Heart left ventricle (tissue), 16 donors: ENCODE measurements around the gene CLMP. TPM values are rescaled to one million over a fixed set of nuclear protein-coding genes. Genes with fewer than 3 reads are reported as not detected.

Experiments
- ATAC-seq, 4 donors: fragments of 200-7000 bp; cut with Tn5 transposase; one replicate each; pipeline ENCODE4 v1.9.1; 2020 to 2022; ENCODE audit warnings: moderate library complexity in 4 of 4, mild to moderate bottlenecking in 3 of 4, moderate number of reproducible peaks in 1 of 4
- DNase-seq, 5 donors: peaks; one replicate each; pipeline ENCODE4 v3.0.0-alpha.2; 2020
- H3K27ac ChIP-seq, 12 donors: fragments of 200-600 bp; sonication (generic) in 4 of 12; one replicate each; pipeline versions ENCODE4 v1.5.0 to v1.8.0; 2016 to 2022; ENCODE audit warnings: mild to moderate bottlenecking in 2 of 12
- H3K27me3 ChIP-seq, 9 donors: fragments of 200-600 bp; sonication (generic) in 2 of 9; one replicate each; pipeline versions ENCODE4 v1.5.1 to v1.8.0; 2016 to 2022; ENCODE audit warnings: mild to moderate bottlenecking in 3 of 9
- H3K36me3 ChIP-seq, 9 donors: fragments of 200-600 bp; sonication (generic) in 2 of 9; one replicate each; pipeline versions ENCODE4 v1.5.0 to v1.8.0; 2018 to 2022; ENCODE audit warnings: mild to moderate bottlenecking in 2 of 9
- H3K4me1 ChIP-seq, 12 donors: fragments of 200-600 bp; sonication (generic) in 4 of 12; one replicate each; pipeline versions ENCODE4 v1.5.0 to v1.8.0; 2016 to 2022; ENCODE audit warnings: mild to moderate bottlenecking in 3 of 12
- H3K4me3 ChIP-seq, 12 donors: fragments of 200-600 bp; sonication (generic) in 4 of 12; one replicate each; pipeline versions ENCODE4 v1.5.0 to v1.8.0; 2017 to 2022; ENCODE audit warnings: mild to moderate bottlenecking in 9 of 12, moderate library complexity in 4 of 12
- H3K9me3 ChIP-seq, 12 donors: fragments of 200-600 bp; sonication (generic) in 4 of 12; one replicate each; pipeline versions ENCODE4 v1.5.0 to v1.8.0; 2016 to 2022; ENCODE audit warnings: mild to moderate bottlenecking in 1 of 12
- CTCF ChIP-seq, 12 donors: fragments of 200-600 bp; sonication (generic) in 4 of 12; IDR thresholded peaks; one replicate each; pipeline versions ENCODE4 v1.5.0 to v1.8.0; 2018 to 2022; ENCODE audit warnings: antibody characterized with exemption in 12 of 12, mild to moderate bottlenecking in 5 of 12
- POLR2A ChIP-seq, 2 donors: fragments of 450-650 bp; IDR thresholded peaks; one replicate each; pipeline ENCODE4 v1.6.1; 2017; ENCODE audit warnings: antibody characterized with exemption in 2 of 2, mild to moderate bottlenecking in 2 of 2, moderate library complexity in 2 of 2
- WGBS, 4 donors: extraction: QIAGEN DNeasy Blood & Tissue Kit in 2 of 4; methylation state at CpG; one replicate each; pipeline versions ENCODE4 v1.1.5 to v1.1.7; 2013 to 2018; 5-methylcytosine and 5-hydroxymethylcytosine counted together
- intact Hi-C, 10 donors: fragments of 100-400 bp; cut with DNase I; formaldehyde crosslinking; loops; one replicate each; pipeline versions ENCODE4 v1.11.1 to v1.14.2; 2022
- polyA plus RNA-seq, 2 donors: library from polyadenylated mRNA; stranded (reverse); fragments of 200-250 nt; gene quantifications; one replicate each; pipeline ENCODE4 v1.2.3, GENCODE V29; 2013
- total RNA-seq, 9 donors: library from RNA; depleted of rRNA in 2 of 9; stranded (reverse); fragments of >200 nt in 2 of 9; fragmentation: NEBNext Ultra II Directional in 3 of 9; extraction: Animal tissue kit (Norgen Biotek cat#: 25700) in 3 of 9; gene quantifications; one replicate each; pipeline versions ENCODE4 v1.1.0 to v1.2.4, GENCODE V29; 2016 to 2023
- donor health status: ischemic (EF 13 %, LVEDD 7.1; RV severe dilation, severe dysfunction).
- donor health status: healthy with polysubstance abuse.
- donor health status: DM: no; HTN: yes; CAD: no.
- donor health status: DM: no; HTN: no; CAD: no.
- donor health status: ischemic (EF 25% LVEDD 6.9; RV normal size, moderate dysfunction).
- donor health status: ischemic (EF 25% LVEDD 5.7; RV mildly dilated, moderate dysfunction).
- donor health status: healthy.
- donor health status: DM: yes; HTN: yes; CAD: no.
- donor health status: ischemic (EF 35%, LVEDD 5.7; RV mildly dilated, moderate dysfunction).
- donor health status: nonischemic (EF 11% LVEDD 7.7; RV severe dilation, severe dysfunction).
- donor health status: DM: yes; HTN: yes; CAD: no.
- donor health status: PGD.
- donor health status: ischemic (EF 29% LVEDD 5.4; RV normal size, mild dysfunction).
- donor health status: nonischemic (EF 23%, LVEDD 6.1; RV moderate dilation, normal function).

CLMP gene
- total and polyA plus RNA-seq, 11 donors = 1.9 to 18.4 (median 5.8) TPM

- WGBS, 4 donors = 87 to 93% (median 88%) methylated on average over 4 of the region's 4 CpGs
- no peaks in the 10 kb centered on the region for H3K36me3 ChIP-seq
- H3K9me3 ChIP-seq = no peaks in the 10 kb centered on the region
- TF ChIP-seq POLR2A (IDR thresholded peaks at IDR 0.05) (no peak), CTCF (IDR thresholded peaks at IDR 0.05) (no peak)
- peaks cover 0 to 6% (median 0%) of the 10 kb centered on the region in 12 donors for H3K4me1 ChIP-seq
- no peak for DNase-seq
- intact Hi-C loops = no loop called here
- H3K27me3 ChIP-seq = peaks cover under 1 to 78% (median 22%) of the 10 kb centered on the region in 9 donors
- ATAC-seq = no peak
- no peak overlapping the region for H3K4me3 ChIP-seq
- peak overlapping the region in 1 of 12 donors; percentile 74 for H3K27ac ChIP-seq
Observed at GRCh38 chr11:123187248-123187647, 7.8 kb downstream of the CLMP start.

- Histone ChIP-seq H3K36me3 (no peaks in the 10 kb centered on the region), H3K4me3 (no peak overlapping the region), H3K27ac (peak overlapping the region in 1 of 12 donors; percentile 34), H3K4me1 (peaks cover 0 to 6% (median 0%) of the 10 kb centered on the region in 12 donors), H3K27me3 (peaks cover 0 to 69% (median 17%) of the 10 kb centered on the region in 9 donors), H3K9me3 (no peaks in the 10 kb centered on the region)
- intact Hi-C loops = no loop called here
- ATAC-seq (no peak), DNase-seq (no peak)
- TF ChIP-seq CTCF (IDR thresholded peaks at IDR 0.05) = no peak
- TF ChIP-seq POLR2A (IDR thresholded peaks at IDR 0.05) = no peak
- WGBS, 4 donors = 80 to 94% (median 90%) methylated on average over 8 of the region's 8 CpGs
Observed at GRCh38 chr11:123186286-123186685, 8.8 kb downstream of the CLMP start.

DNA sequence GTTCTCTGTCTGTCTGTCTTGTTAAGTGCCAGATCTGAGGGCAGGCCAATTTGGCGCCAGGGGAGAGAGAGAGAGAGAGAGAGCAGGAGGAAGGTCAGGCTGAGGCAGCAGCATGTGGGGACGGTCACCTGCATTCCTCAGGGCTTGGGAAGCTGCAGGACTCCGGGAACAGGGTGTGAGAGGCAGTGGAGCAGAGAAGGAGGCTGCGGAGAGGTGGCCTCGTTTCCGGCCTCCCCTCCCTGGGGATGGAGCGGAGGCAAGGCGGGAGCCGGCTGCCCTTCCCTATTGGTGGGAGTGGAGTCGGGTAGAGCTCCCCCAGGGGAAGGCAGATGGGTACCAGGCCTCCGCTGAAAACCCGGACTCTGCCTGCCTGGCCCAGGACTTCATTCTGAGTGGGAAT lies 9.7 kb downstream of the CLMP start:
- 61 to 70% (median 66%) methylated on average over 10 to 12 of the region's 12 CpGs for WGBS, 4 donors
- H3K4me1 ChIP-seq = peaks cover 0 to 6% (median 0%) of the 10 kb centered on the region in 12 donors

GRCh38 chr11:123184531-123184930 lies 10.5 kb downstream of the CLMP start:
- Histone ChIP-seq H3K9me3 (no peaks in the 10 kb centered on the region), H3K4me1 (peaks cover 0 to 6% (median 0%) of the 10 kb centered on the region in 12 donors), H3K36me3 (no peaks in the 10 kb centered on the region), H3K27me3 (peaks cover 0 to 76% (median 17%) of the 10 kb centered on the region in 9 donors), H3K27ac (no peak overlapping the region), H3K4me3 (no peak overlapping the region)
- ATAC-seq (no peak), DNase-seq (no peak)
- WGBS, 4 donors = 67 to 71% (median 69%) methylated on average over 6 of the region's 6 CpGs
- intact Hi-C loops = no loop called here
- TF ChIP-seq CTCF (IDR thresholded peaks at IDR 0.05) (no peak), POLR2A (IDR thresholded peaks at IDR 0.05) (no peak)

More for the DNA sequence above, 9.7 kb downstream of the CLMP start:
- ATAC-seq (no peak), DNase-seq (no peak)
- no peak overlapping the region for H3K4me3 ChIP-seq
- no peaks in the 10 kb centered on the region for H3K9me3 ChIP-seq
- TF ChIP-seq POLR2A (IDR thresholded peaks at IDR 0.05) (no peak), CTCF (IDR thresholded peaks at IDR 0.05) (no peak)
- peaks cover 0 to 71% (median 17%) of the 10 kb centered on the region in 9 donors for H3K27me3 ChIP-seq
- no peaks in the 10 kb centered on the region for H3K36me3 ChIP-seq
- peak overlapping the region in 1 of 12 donors; percentile 34 for H3K27ac ChIP-seq
- intact Hi-C loops = no loop called here
